22Rv1 (cell line): Measurements from ENCODE around the gene RAVER1.

Experiments used
- ZFX ChIP-seq: fragments of 450-650 bp; IDR thresholded peaks from 2 replicates; pipeline ENCODE4 v1.6.1; 2017; ENCODE audit warnings: antibody characterized with exemption, borderline replicate concordance
- TF ChIP-seq, protein P1 (sequence below): fragments of 450-650 bp; IDR thresholded peaks from 2 replicates; pipeline ENCODE4 v1.5.1; 2017; ENCODE audit warnings: mild to moderate bottlenecking

DNA sequence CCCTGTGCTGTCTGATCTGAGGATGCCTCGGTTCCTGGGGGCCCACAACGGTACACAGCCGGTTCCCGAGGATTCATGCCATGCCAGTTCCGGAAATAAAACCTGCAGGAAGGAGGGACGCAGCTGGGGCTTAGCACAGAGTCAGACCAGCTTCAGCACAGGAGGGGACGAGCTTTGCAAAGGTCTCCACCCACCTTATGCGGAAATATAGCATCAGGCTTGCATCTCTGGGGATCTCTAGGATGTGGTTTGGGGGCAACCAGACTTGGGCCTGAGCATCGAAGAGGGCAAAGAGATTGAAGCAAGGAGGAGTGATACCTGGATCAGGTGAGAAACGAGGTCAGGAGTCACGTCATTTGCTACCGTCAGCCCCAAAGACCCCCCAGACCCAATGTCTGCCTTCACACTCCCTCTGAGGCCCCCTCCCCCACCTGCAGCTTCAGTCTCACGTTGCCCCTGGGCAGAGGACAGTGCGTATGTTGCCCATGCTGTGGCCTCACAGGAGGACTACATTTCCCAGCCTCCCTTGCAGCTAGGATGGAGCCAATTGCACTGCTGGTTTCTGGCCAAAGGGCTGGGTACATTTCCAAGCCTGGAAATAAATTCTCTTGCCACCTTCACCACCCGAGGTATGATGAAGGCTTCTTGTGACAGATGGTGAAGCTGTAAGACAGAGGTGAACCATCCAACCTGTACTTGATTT is 34.9 kb upstream of the RAVER1 start:
- TF ChIP-seq, protein P1, sequence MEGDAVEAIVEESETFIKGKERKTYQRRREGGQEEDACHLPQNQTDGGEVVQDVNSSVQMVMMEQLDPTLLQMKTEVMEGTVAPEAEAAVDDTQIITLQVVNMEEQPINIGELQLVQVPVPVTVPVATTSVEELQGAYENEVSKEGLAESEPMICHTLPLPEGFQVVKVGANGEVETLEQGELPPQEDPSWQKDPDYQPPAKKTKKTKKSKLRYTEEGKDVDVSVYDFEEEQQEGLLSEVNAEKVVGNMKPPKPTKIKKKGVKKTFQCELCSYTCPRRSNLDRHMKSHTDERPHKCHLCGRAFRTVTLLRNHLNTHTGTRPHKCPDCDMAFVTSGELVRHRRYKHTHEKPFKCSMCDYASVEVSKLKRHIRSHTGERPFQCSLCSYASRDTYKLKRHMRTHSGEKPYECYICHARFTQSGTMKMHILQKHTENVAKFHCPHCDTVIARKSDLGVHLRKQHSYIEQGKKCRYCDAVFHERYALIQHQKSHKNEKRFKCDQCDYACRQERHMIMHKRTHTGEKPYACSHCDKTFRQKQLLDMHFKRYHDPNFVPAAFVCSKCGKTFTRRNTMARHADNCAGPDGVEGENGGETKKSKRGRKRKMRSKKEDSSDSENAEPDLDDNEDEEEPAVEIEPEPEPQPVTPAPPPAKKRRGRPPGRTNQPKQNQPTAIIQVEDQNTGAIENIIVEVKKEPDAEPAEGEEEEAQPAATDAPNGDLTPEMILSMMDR: no peak
- TF ChIP-seq ZFX: no peak
